NCI-H1694 (cell line): ENCODE results near the gene CYP2C8.
"Not testable (repeated sequence)": the region's sequence is repeated elsewhere in the genome, so short reads cannot be mapped to it uniquely, and the experiment has no call there.

Experiments used
- DNase-seq: peaks from one replicate; lab custom pipeline; 2025; lab: John Stamatoyannopoulos, UW

CYP2C8 gene

DNA sequence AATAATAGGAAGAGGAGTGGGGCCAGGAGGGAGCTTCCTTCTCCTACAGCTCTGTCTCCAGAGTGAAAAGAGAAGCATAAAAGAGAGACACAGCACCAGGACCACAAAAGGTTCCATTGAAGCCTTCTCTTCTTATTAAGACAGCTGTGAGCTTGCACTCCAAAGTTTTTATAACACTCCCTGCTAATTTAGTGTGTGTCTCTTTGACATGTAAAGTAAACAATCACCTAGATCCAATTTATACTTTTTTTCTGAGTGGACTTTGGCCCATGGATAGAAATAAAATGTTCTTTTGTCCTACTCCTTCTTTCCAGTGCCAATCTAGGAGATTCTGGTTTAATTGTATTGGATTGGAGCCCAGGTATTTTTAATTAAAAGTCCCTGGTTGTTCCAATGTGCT, at the start of gene CYP2C8:
Gene CYP2C8, minus strand, starts transcription at position 212 of the 400 bp plus-strand sequence. Its CDS starts 95 bp downstream, at position 117.
- no peak for DNase-seq

DNA sequence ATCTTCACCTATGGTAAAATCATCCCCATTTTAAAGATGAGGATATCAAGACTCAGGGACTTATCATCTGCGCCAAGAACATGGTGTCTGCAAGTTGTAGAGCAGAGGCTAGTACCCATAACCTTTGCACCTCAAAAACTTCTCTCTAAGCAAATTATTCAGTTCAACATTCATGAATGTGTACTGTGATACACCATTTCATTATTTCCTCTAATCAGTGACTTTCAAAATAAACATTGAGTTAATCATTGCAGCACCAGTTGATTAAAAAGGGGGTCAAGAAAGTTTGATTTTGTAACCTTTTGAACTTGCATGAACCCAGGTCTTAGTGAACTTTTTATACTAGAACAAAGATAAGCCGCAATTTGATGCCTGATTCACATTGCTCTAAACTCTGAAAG, 47.6 kb upstream of the CYP2C8 start:
- no peak for DNase-seq

DNA sequence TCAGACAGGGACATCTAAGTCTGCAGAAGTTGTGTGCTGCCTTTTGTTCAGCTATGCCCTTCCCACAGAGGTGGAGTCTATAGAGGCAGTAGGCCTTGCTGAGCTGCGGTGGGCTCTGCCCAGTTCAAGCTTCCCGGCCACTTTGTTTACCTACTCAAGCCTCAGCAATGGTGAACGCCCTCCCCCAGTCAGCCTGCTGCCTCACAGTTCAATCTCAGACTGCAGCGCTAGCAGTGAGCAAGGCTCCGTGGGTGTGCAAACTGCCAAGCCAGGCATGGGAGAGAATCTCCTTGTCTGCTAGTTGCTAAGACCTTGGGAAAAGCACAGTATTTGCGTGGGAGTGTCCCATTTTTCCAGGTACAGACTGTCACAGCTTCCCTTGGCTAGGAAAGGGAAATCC, 41.5 kb upstream of the CYP2C8 start:
- DNase-seq: not testable (repeated sequence)

DNA sequence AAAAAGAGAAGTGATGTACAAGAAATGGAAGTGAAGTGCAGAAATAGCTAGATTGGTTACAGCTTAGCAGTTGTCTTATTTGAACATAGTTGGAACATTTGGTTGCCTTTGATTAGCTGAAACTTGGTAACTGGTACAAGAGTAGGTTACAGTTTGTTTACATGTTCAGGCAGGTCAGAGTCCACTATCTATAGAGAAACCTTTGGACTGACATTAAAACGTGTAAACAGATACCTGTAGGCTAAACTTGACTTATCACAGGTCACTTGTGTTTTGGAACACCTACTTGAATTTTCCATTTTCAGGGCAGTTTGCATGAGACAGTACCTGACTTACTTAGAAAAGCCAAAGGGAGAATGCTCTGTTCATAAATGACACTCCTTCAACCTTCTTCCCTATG, 28.5 kb upstream of the CYP2C8 start:
- DNase-seq: no peak

DNA sequence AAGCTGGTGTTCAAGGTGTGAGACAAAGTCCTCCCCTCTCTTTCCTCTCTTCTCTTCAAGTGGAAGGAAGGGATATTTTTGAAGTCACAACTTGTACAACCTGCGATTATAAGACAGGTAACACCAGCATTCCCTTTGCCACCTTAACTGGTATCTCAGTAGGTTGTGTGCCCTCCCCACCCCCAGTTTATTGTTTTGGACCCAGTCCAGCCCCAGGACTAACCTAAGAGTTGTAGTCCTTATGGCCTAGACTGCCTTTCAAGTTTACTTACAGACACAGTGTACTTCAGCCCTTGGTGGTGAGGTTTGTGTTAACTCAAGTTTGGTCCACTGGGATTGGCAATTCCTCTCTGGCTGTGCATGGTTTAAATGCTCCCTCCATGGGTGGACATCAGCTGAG, 26.8 kb upstream of the CYP2C8 start:
- no peak for DNase-seq

DNA sequence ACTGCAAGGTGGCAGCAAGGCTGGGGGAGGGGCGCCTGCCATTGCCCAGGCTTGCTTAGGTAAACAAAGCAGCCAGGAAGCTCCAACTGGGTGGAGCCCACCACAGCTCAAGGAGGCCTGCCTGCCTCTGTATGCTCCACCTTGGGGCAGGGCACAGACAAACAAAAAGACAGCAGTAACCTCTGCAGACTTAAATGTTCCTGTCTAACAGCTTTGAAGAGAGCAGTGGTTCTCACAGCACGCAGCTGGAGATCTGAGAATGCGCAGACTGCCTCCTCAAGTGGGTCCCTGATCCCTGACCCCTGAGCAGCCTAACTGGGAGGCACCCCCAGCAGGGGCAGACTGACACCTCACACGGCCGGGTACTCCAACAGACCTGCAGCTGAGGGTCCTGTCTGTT, 10.3 kb upstream of the CYP2C8 start:
- DNase-seq: not testable (repeated sequence)

DNA sequence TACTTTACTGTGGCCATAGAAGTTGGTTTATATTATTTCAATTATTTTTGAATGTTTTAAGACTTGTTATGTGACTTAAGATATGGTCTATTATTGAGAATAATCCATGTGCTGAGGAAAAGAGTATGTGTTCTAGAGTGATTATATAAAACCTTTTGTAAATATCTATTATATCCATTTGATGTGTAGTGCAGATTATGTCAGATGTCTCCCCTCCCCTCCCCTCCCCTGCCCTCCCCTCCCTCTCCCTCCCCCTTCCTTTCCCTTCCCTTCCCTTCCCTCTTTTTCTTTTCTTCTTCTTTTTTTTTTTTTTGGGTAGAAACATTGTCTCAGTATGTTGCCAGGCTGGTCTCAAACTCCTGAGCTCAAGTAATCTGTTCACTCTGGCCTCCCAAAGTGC, 8.3 kb upstream of the CYP2C8 start:
- DNase-seq: no peak

DNA sequence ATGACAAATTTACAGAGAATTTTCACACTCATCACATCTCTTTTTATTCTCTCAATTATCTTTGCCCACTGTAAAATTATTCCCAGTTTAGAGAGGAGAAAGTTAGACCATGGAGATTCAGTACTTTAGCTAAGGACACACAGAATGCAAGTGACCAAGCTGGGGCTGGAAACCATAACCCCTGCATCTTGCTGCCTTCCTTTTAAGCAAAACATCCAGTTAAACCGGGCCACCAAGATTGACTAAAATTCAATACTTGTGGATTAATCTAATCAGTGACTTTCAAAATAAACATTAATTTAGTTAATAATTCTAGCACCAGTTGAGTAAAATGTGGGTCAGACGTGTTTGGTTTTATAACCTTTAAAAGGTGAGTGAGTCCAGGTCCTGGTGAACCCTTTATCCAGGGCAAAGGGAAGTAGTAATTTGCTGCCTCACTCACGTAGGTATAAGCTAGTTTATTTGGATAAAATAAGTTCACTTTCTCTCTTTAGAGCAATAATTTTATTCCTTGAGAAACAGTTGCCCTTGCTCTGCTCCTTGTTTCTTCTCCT, 1.9 kb upstream of the CYP2C8 start:
- no peak for DNase-seq

DNA sequence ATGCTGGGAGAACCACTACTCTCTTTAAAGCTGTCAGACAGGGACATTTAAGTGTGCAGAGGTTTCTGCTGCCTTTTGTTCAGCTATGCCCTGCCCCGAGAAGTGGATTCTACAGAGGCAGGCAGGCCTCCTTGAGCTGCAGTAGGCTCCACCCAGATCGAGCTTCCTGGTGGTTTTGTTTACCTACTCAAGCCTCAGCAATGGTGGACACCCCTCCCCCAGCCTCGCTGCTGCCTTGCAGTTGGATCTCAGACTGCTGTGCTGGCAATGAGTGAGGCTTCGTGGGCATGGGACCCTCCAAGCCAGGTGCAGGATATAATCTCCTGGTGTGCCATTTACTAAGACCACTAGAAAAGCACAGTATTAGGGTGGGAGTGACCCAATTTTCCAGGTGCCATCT, 5.2 kb downstream of the CYP2C8 start:
- not testable (repeated sequence) for DNase-seq

DNA sequence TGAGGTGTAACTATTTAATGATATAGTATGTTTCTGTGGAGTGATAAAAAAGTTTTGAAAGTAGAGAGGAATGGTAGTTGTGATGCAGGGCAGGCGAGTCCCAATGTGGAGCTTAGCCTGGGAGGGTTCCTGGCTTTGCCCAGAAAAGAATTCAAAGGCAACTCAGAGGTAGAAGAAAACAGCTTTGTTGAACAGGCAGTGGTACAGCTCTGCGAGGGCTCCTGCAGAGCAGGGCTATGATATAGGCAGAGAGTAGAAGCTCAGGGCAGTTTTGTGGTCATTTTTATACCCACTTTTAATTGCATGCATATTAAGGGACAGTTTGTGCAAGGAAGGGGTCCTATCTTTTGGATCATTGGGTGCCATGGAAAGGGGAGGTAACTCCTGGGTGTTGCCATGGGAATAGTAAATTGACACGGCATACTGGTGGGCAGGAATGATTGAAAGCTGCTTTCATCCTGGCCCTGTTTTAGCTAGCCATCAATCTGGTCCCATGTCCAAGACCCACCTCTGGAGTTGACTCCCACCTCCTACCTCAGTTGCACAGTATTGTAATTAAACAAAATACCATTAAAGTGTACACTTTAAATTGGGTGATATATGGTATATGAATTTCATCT, 12.4 kb downstream of the CYP2C8 start:
- DNase-seq: no peak

DNA sequence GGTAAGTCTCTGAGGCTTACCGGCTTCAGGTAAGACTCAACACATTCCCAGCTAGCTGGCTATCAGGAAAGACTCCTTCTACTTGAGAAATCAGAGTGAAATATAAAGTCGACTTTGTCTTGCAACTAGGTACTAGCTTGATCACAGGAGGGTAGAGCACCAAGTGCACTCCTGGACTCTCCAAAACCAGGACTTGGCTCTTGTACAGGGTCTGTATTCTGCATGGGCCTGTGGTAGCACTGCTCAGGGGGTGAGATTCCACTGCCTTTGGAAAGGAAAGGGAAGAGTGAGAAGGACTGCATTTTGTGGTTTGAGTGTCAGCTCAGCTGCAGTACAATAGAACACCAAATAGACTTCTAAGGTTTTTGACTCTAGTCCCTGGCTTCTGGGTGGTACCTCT, 19.4 kb downstream of the CYP2C8 start:
- DNase-seq: no peak

DNA sequence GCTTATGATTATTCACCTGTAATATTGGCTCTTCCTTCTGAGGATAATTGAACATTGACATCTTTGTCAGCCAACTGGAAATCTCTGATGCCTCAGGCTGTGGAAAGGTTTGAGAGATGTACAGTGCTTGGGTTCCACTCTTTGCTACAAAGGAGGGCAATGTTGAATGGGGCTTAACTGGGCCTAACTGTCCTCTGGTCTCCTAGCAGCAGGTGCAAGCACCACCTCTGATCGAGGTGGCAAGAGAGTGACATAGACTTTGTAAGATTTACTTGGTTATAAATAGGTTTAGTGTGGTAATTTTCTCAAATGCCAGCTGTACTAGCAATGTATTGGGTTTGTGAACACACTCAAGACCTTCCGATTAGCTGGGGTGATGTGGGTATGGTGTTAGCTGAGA, 21.1 kb downstream of the CYP2C8 start:
- DNase-seq: no peak

DNA sequence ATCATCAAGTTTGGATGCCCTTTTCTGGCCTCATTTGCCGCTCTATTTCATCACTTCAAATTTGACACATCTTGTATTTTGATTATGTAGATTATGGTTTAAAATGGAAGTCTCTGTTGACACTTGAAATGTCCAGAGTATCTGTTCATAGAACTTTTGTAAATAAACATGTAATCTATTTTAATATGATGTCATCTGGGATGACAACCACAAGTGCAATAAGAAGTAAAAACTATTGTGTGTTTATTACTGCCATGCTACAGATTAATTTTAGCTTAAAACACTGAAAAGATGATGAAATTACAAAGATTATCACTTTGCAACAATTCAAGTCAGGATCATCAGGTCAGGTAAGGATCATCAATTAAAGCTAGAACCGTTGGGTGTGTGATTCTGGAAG, 30.0 kb downstream of the CYP2C8 start:
- no peak for DNase-seq

DNA sequence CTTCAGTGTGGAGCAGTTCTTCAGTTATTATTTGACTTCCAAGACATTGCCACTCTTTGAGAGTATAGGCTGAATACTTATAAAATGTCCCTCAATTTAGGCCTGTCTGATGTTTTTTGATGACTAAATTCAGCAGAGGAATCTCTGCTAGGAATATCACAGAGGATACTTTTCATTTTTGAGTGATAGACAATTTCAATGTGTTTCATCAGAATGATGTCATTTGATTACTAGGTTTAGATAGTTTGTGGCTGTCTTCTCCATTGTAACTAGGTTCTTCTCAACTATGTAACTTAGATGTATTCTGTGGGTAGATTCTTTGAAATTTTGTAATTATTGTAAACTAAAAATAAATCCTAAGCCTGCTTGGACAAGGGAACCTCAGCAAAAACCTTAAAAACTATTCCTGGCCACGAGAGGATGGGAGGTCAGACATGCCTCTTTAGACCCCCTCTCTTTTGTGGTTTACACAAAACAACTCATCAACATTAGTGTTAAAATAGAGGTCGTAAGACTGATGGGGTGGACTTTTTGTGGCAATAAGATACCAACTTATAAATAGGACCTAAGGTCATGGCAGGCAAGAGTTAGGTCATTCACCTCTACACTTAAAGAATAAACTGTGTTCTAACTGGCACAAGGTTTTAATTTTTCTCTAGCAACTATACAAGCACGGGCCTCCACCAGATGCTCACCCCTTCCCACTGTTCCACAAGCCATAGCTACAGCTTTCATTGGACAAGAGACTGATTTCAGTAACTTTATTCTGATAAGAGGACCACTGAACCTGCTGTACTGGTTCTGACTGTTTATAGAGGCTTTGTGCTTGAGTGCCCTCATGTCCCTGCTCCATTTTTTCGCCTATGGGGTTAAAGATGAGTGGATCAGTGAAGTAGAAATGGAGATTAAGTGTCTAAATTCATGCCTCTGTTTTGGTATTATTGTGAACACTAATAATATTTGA, 33.7 kb downstream of the CYP2C8 start:
- DNase-seq: no peak

DNA sequence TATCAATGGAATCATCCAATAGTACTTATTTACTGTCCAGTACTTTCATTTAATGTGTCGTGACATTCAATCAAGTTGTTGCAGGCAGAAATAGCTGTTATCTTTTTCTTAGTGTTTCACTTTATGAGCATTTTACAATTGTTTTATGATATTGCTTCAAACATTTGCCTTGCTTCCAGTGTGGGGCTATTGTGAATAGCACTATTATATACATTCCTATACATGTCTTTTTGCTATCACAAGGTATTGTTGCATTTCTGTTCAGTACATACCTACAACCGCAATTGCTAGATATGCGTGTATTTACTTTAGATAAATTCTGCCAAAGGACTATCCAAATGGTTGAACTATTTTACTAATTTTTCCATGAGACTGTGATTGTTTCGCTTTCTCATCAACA, 34.9 kb downstream of the CYP2C8 start:
- no peak for DNase-seq

DNA sequence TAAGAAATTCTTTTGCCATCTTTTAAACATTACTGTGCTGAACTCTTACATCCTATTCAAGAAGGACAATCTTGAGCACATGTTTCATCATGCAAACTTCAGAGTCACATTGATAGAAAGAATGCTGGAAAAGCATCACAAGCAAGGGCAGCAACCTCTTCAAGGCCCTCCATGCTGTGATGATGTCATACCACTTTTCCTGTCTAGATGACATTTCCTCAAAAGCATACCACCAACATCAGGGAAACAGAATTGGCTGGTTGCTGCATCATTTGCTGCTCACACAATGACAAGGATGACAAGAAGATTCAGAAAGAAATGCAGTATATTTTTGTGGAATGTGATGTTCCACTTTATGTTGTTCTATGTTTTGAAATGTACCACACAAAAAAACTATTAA, 37.6 kb downstream of the CYP2C8 start:
- DNase-seq: no peak

DNA sequence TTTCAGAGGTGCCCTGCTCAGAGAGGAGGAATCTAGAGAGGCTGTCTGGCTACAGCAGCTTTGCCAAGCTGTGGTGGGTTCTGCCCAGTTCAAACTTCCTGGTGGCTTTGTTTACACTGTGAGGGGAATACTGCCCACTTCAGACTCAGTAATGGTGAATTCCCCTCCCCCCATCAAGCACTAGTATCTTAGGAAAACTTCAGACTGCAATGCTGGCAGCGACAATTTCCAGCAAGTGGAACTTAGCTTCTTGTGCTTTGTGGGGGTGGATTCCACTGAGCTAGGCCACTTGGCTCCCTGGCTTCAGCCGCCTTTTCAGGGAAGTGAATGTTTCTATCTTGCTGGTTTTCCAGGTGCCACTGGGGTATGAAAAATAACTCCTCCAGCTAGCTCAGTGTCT, 42.8 kb downstream of the CYP2C8 start:
- no peak for DNase-seq

DNA sequence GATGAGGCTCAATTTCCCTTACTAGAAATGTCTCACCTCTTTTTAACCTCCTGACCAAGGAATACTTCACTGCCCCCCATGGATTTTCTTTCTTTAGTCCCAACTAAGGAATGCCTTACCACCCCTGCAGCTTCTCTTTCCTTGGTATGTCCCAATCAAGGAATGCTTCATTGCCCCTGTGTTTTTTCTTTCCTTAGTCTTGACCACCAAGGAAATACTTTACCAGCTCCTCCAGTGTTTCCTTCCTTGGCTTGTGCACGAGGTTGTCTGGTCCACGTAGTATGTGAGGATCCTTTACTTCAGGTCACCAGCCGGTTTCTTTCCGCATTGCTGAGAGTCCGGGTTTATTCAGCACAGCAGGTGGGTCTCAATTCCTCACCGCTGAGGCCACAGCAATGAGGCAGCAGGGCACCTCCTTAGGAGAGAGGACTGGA, 71.5 kb downstream of the CYP2C8 start:
- no peak for DNase-seq

DNA sequence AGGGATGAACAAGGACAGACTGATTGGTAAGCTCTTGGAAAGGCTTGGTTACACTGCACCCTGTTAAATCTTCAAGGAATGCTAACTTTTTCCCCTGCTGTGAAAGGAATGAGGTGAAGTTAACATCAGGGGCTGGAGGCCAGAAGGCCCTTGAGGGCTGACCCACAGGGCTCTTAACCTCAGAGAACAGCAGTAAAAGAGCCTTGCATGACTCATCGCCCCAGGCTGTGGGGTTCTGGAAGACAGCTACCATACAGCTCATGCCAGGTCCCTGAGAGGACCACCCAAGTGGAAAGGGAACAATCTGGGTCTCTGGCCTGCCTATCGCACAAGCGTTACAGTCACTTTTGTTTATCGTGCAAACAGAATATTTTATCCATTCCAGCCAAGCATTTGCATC, 76.5 kb downstream of the CYP2C8 start:
- no peak for DNase-seq

DNA sequence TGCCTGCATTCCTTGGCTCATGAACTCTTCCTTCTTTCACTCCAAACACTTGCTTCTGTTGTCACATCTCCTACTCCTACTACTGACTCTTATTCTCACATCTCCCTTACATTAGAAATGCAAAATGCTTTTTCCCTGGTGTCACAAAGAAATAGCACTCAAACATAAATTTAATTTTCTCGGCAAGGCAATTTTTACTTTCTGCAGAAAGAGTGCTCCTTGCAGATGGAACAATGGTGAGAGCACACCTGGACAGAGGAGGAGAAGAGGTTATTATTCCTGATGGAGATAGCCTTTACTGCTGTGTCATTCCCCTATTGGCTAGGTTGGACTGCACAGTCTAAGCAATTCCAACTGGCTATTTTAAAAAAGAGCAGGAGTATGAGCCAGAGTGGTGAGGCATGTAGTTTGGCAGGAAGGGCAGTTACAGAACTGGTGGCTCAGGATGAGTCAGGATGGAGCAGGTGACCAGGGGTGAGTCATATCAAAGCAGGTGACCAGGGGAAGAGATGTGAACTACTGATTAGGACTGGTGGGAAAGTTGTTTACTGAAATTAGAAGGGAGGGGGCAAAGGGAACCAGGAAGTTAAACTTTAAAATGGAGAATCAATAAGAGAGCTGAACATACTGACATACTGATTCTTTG, 77.9 kb downstream of the CYP2C8 start:
- no peak for DNase-seq

DNA sequence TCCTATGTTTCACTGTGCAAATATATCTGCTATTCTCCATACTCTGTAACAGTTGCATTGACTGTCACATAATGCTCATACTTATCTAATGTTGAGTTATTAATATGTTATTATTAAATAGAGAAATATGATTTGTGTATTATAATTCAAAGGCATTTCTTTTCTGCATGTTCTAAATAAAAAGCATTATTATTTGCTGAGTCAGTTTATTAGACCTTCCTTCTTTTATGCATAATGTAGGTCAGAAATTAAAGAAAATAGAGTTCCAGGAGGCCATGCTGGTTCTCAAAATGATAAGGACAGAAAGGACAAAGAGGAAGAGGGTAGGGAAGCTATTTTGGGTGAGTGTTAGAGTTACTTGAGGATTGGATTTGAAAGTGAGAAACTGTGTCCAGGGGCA, 80.1 kb downstream of the CYP2C8 start:
- DNase-seq: no peak
